HepG2 (cell line): ENCODE measurements around the gene OR4A15. TPM values are rescaled to one million over a fixed set of nuclear protein-coding genes. Genes with fewer than 3 reads are reported as not detected.

Source experiments
- ATAC-seq: fragments of 200-7000 bp; cut with Tn5 transposase; 3 replicates; pipeline ENCODE4 v1.9.1; 2020; ENCODE audit warnings: mild to moderate bottlenecking, moderate library complexity
- BruUV-seq: library from RNA; stranded (reverse); fragments of 400-500 nt; replicated peaks from 2 replicates; lab custom pipeline; 2021; lab: Mats Ljungman, UMichigan
- CTCF ChIA-PET: fragments of 300-600 bp; formaldehyde crosslinking; extraction: SDS; loops from one replicate; lab custom pipeline; 2021; ENCODE audit warnings: low total read pairs, inconsistent platforms, low intra/inter-chr PET ratio; lab: Yijun Ruan, JAX
- POLR2A ChIA-PET: fragments of 350-600 bp; sonication (Branson Sonifier 250); formaldehyde crosslinking; loops from one replicate; lab custom pipeline; 2020; ENCODE audit warnings: antibody characterized with exemption, inconsistent platforms; lab: Yijun Ruan, JAX
- DNase-seq: peaks from one replicate; pipeline ENCODE4 v3.0.0-alpha.2; 2015; ENCODE audit warnings: low spot score
- FAIRE-seq: peaks from 3 replicates; lab custom pipeline; 2011; peaks lifted over from hg19 to GRCh38; lab: Jason Lieb, UNC
- H2AFZ ChIP-seq: one replicate; pipeline ENCODE4 v1.6.1; 2011; ENCODE audit warnings: low read length, inconsistent platforms
- H3K27ac ChIP-seq: fragments of 300-600 bp; 3 replicates; pipeline ENCODE4 v1.8.0; 2011; ENCODE audit warnings: mixed run types, mild to moderate bottlenecking, mixed read lengths, low read length, inconsistent platforms; ENCODE audit not compliant: insufficient read depth; ENCODE audit errors: extremely low read length
- H3K27me3 ChIP-seq, 2 experiments: fragments of 200-600 bp in 1 of 2; 2 replicates in 1 of 2; 3 replicates in 1 of 2; pipeline versions ENCODE4 v1.6.0 to v1.8.0; 2011; ENCODE audit warnings: low read length in 2 of 2, mild to moderate bottlenecking in 2 of 2, moderate library complexity in 2 of 2, inconsistent platforms in 1 of 2; ENCODE audit not compliant: insufficient read depth in 2 of 2, control insufficient read depth in 1 of 2
- H3K36me3 ChIP-seq, 2 experiments: fragments of 200-600 bp in 1 of 2; replicated peaks in 1 of 2; 2 replicates in 1 of 2; 3 replicates in 1 of 2; pipeline versions ENCODE4 v1.5.1 to v1.8.0; 2011; ENCODE audit warnings: low read length in 2 of 2, inconsistent platforms in 1 of 2; ENCODE audit not compliant: insufficient read depth in 2 of 2, control insufficient read depth in 1 of 2
- H3K4me1 ChIP-seq: 2 replicates; pipeline ENCODE4 v1.5.1; 2012; ENCODE audit warnings: low read length, inconsistent platforms; ENCODE audit not compliant: insufficient read depth
- H3K4me2 ChIP-seq: 2 replicates; pipeline ENCODE4 v1.6.0; 2011; ENCODE audit warnings: low read depth, low read length, inconsistent platforms
- H3K4me3 ChIP-seq, 3 experiments: fragments of 200-600 bp in 1 of 3; sonication (generic), shearing (Covaris generic) in 1 of 3; replicated peaks in 1 of 3; 2 replicates each; pipeline ENCODE4 v1.5.1; 2011 to 2016; ENCODE audit warnings: low read length in 3 of 3, inconsistent platforms in 2 of 3, low read depth in 2 of 3, mild to moderate bottlenecking in 2 of 3, control low read depth in 1 of 3, mixed read lengths in 1 of 3; ENCODE audit not compliant: insufficient read depth in 1 of 3
- H3K79me2 ChIP-seq: one replicate; pipeline ENCODE4 v1.6.1; 2011; ENCODE audit warnings: low read length, inconsistent platforms; ENCODE audit not compliant: insufficient read depth
- H3K9ac ChIP-seq: 2 replicates; pipeline ENCODE4 v1.6.0; 2011; ENCODE audit warnings: mild to moderate bottlenecking, low read depth, low read length, inconsistent platforms; ENCODE audit not compliant: insufficient read depth
- H3K9me3 ChIP-seq: 2 replicates; pipeline ENCODE4 v1.5.1; 2012; ENCODE audit warnings: mild to moderate bottlenecking, low read length
- H4K20me1 ChIP-seq: 2 replicates; pipeline ENCODE4 v1.6.0; 2011; ENCODE audit warnings: inconsistent platforms, mild to moderate bottlenecking, low read length, moderate library complexity; ENCODE audit not compliant: insufficient read depth
- CHD4 ChIP-seq: fragments of 200-600 bp; sonication (generic); IDR thresholded peaks from 2 replicates; pipeline ENCODE4 v1.7.0; 2017; ENCODE audit warnings: mild to moderate bottlenecking, low read length, borderline replicate concordance
- DBP ChIP-seq: sonication (generic); formaldehyde crosslinking; IDR thresholded peaks from 2 replicates; pipeline ENCODE4 v1.4.0; 2020; ENCODE audit warnings: missing genetic modification reagents; ENCODE audit errors: not compliant biosample characterization
- ELF1 ChIP-seq: sonication (generic); formaldehyde crosslinking; IDR thresholded peaks from 2 replicates; pipeline ENCODE4 v1.4.0; 2020; ENCODE audit warnings: missing genetic modification reagents
- ESRRA ChIP-seq: sonication (generic); formaldehyde crosslinking; IDR thresholded peaks from 2 replicates; pipeline ENCODE4 v1.5.1; 2020; ENCODE audit warnings: mild to moderate bottlenecking, low read depth, missing genetic modification reagents
- GFI1 ChIP-seq: sonication (generic); formaldehyde crosslinking; IDR thresholded peaks from 2 replicates; pipeline ENCODE4 v1.5.0; 2020; ENCODE audit warnings: missing genetic modification reagents, mild to moderate bottlenecking, borderline replicate concordance
- MXD4 ChIP-seq: IDR thresholded peaks from 2 replicates; pipeline ENCODE4 v1.6.1; 2016; ENCODE audit warnings: mild to moderate bottlenecking, missing biosample characterization, missing genetic modification reagents
- NFKBIZ ChIP-seq: IDR thresholded peaks from 2 replicates; pipeline ENCODE4 v1.6.1; 2018; ENCODE audit warnings: missing genetic modification reagents, missing compliant biosample characterization
- UBTF ChIP-seq: sonication (generic); formaldehyde crosslinking; IDR thresholded peaks from 2 replicates; pipeline ENCODE4 v1.4.0; 2020; ENCODE audit warnings: mild to moderate bottlenecking, missing genetic modification reagents
- ZFP90 ChIP-seq: sonication (generic); formaldehyde crosslinking; IDR thresholded peaks from 2 replicates; pipeline ENCODE4 v1.8.0; 2022; ENCODE audit warnings: missing genetic modification reagents, mild to moderate bottlenecking, inconsistent platforms, borderline replicate concordance
- ZFY ChIP-seq: sonication (generic); formaldehyde crosslinking; IDR thresholded peaks from 2 replicates; pipeline ENCODE4 v1.4.0; 2020; ENCODE audit warnings: missing genetic modification reagents
- ZNF510 ChIP-seq: sonication (generic); formaldehyde crosslinking; IDR thresholded peaks from 2 replicates; pipeline ENCODE4 v1.4.0; 2020; ENCODE audit warnings: low read depth, mild to moderate bottlenecking, missing genetic modification reagents
- ZNF629 ChIP-seq: sonication (generic); formaldehyde crosslinking; conservative IDR thresholded peaks from 2 replicates; pipeline ENCODE4 v1.5.0; 2020; ENCODE audit warnings: missing genetic modification reagents
- ZNF644 ChIP-seq: IDR thresholded peaks from 2 replicates; pipeline ENCODE4 v1.6.1; 2016; ENCODE audit warnings: low read depth
- ZNF747 ChIP-seq: sonication (generic); formaldehyde crosslinking; IDR thresholded peaks from 2 replicates; pipeline ENCODE4 v1.8.1; 2023; ENCODE audit warnings: missing genetic modification reagents, mild to moderate bottlenecking, borderline replicate concordance
- ZNF768 ChIP-seq: sonication (generic); formaldehyde crosslinking; IDR thresholded peaks from 2 replicates; pipeline ENCODE4 v1.4.0; 2020; ENCODE audit warnings: missing genetic modification reagents
- ZNF777 ChIP-seq: sonication (generic); formaldehyde crosslinking; IDR thresholded peaks from 2 replicates; pipeline ENCODE4 v1.4.0; 2020; ENCODE audit warnings: missing genetic modification reagents
- WGBS: methylation state at CpG from one replicate; pipeline ENCODE4 v1.1.6; 2017; ENCODE audit warnings: low lambda C conversion rate; 5-methylcytosine and 5-hydroxymethylcytosine counted together
- in situ Hi-C: cut with HindIII; loops from 2 replicates; pipeline ENCODE4 v1.10.0; 2017; ENCODE audit warnings: low pct_unique_long_range_greater_than_20kb; ENCODE audit not compliant: extremely low pct_ligation_motif_present
- intact Hi-C: fragments of 100-400 bp; cut with micrococcal nuclease; formaldehyde crosslinking; loops from one replicate; pipeline ENCODE4 v1.10.0; 2022; ENCODE audit not compliant: unreplicated experiment
- polyA plus RNA-seq, 8 experiments: library from polyadenylated mRNA; depleted of rRNA in 3 of 8; stranded (reverse) in 7 of 8; unstranded in 1 of 8; fragments of >200 nt; fragmentation: Illumina TruSeq in 4 of 8; extraction: Trizol in 4 of 8; gene quantifications; 2 replicates each; pipeline versions ENCODE4 v1.2.1 to v1.2.3, GENCODE V29; 2011 to 2016; ENCODE audit warnings: low read depth in 4 of 8, missing spikeins in 1 of 8, mixed read lengths in 1 of 8; ENCODE audit not compliant: insufficient read depth in 1 of 8
- total RNA-seq, 5 experiments: library from RNA; depleted of rRNA; stranded (reverse); fragments of >200 nt; fragmentation: Illumina TruSeq; extraction: Trizol; gene quantifications; 2 replicates each; pipeline ENCODE4 v1.2.3, GENCODE V29; 2016; ENCODE audit warnings: low read depth in 1 of 5

OR4A15 gene
- total and polyA plus RNA-seq, 2 of the 13 experiments (the other 11 are each of a cell fraction or from before 2014, with no cell fraction given), result not detected

GRCh38 chr11:55367674-55368073 lies at the start of gene OR4A15 (continued):
- TF ChIP-seq DBP, result no peak

- WGBS, result 5% methylated on average over 1 of the region's 1 CpG
- BruUV-seq, result no TSS peak
- ChIA-PET POLR2A (no interaction called here), CTCF (no interaction called here)
- no peak for TF ChIP-seq ZNF768 (CRISPR knock-in tag)
- TF ChIP-seq CHD4, result no peak
- TF ChIP-seq ESRRA, result no peak
- no peak for TF ChIP-seq ZNF747
- TF ChIP-seq ZNF510 (CRISPR knock-in tag), result no peak
- TF ChIP-seq ZNF644, result no peak
- TF ChIP-seq ELF1 (CRISPR knock-in tag), result no peak
- TF ChIP-seq ZNF629 (CRISPR knock-in tag), result no peak
- no peak for TF ChIP-seq GFI1 (CRISPR knock-in tag)
- no peak for TF ChIP-seq UBTF
- TF ChIP-seq ZFY (CRISPR knock-in tag), result no peak
- no peak for TF ChIP-seq ZFP90 (CRISPR knock-in tag)
- TF ChIP-seq ZNF777 (CRISPR knock-in tag), result no peak
- TF ChIP-seq NFKBIZ (CRISPR knock-in tag), result no peak
- TF ChIP-seq MXD4, result no peak
- Histone ChIP-seq H3K79me2 (no peaks in the 10 kb centered on the region), H4K20me1 (no peaks in the 10 kb centered on the region), H3K4me3 (no peak overlapping the region), H3K27ac (no peak overlapping the region), H3K4me2 (no peak overlapping the region), H2AFZ (no peak overlapping the region), H3K27me3 (no peaks in the 10 kb centered on the region), H3K36me3 (no peaks in the 10 kb centered on the region), H3K4me1 (no peaks in the 10 kb centered on the region), H3K9ac (no peak overlapping the region), H3K9me3 (peaks cover 74% of the 10 kb centered on the region)
- FAIRE-seq (no peak), DNase-seq (no peak), ATAC-seq (no peak)
- intact Hi-C loops (no loop called here), in situ Hi-C loops (no loop called here)
These were observed 43.3 kb upstream of the OR4A15 start for GRCh38 chr11:55324500-55324899.
